ENCODE data around the gene LYZ. TPM values are rescaled to one million over a fixed set of nuclear protein-coding genes. Genes with fewer than 3 reads are reported as not detected.
A peak's percentile ranks its signal among the peaks of the same experiment; 100 is the strongest.

Gene LYZ
- total RNA-seq, 1 donor from 2014 or later, result 0.34 TPM

DNA sequence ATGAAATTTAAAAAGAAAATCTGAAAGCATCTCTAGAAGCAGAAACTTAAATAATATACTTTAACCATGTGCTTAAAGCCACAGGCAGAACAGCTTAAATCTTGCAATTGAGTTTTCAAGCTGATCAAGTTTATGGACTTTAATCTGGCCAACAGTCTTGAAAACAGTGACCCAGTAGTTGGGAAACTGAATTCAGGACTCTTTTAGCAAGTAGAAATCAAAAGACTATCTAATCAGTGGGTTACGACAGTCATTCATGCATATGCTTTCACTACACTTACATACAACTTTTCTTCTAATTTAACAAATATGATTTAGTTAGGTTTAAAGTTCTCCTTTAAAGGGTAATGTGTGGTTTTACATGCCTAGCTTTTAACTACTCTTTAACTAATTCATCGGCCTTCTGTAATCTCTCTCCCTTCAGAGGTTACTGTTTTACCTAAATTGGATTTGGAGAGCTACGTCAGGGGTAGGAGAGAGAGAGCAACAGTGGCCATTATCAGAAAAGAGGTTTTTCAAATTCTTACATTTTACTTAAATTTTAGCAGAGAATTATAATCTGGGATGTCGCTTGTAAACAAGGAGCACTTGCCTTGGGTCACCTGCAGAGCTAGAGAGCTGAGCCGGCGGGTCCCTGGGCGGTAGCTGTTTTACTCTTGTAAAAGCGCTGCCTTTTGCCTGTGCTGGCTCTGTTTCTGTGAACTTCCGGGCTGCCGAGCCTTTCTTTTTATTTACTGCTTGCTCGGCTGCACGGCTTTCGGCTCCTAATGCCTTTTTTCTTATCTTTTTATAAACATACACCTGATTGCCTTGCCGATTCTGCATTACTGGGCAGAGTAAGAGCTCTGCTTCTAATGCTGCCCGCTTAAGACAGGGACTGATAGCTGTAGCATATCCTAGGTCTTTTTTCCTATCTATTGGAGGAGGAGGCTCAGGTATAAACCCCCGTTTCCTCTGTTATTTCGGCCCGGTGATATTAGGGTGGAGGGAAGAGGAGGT is 17.4 kb upstream of the LYZ start:
- Mint-ChIP-seq H3K9me3 (no peaks in the 10 kb centered on the region), H3K27me3 (ENCODE audit: low read depth) (peaks cover 12% of the 10 kb centered on the region), H3K4me1 (peaks cover 13% of the 10 kb centered on the region), H3K4me3 (peak overlapping the region; percentile 70), H3K27ac (peak overlapping the region; percentile 34), H3K36me3 (no peaks in the 10 kb centered on the region)
- peak in 1 of 2 experiments; percentile 25 for DNase-seq (ENCODE audit: low spot score in 2 of 2, unreplicated experiment in 2 of 2)
- TF ChIP-seq CTCF (IDR thresholded peaks at IDR 0.05; ENCODE audit: unreplicated experiment), result no peak

DNA sequence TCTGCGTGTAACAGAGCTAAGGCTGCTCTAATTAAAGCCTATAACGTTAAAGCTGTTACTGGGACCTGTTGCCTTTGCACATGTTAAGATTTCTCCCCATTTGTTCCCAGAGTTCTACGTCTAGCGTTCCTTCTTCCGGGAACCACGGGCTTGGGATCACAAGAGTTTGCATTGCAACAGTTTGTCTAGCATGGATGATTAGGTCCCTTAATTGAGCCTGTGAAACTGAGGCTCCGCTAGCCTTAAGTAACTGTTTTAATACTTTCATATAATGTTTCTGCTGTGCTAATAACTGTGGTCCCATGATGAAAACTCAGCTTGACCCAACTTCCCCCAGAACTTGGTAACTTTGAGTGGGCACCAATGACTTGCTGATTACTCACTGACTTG is 16.7 kb upstream of the LYZ start:
- Mint-ChIP-seq H3K27me3 (ENCODE audit: low read depth) (peaks cover 12% of the 10 kb centered on the region), H3K4me3 (peak overlapping the region; percentile 70), H3K27ac (no peak overlapping the region), H3K9me3 (no peaks in the 10 kb centered on the region), H3K4me1 (peaks cover 13% of the 10 kb centered on the region), H3K36me3 (no peaks in the 10 kb centered on the region)
- no peak for TF ChIP-seq CTCF (IDR thresholded peaks at IDR 0.05; ENCODE audit: unreplicated experiment)
- no peak for DNase-seq (ENCODE audit: low spot score in 2 of 2, unreplicated experiment in 2 of 2)

DNA sequence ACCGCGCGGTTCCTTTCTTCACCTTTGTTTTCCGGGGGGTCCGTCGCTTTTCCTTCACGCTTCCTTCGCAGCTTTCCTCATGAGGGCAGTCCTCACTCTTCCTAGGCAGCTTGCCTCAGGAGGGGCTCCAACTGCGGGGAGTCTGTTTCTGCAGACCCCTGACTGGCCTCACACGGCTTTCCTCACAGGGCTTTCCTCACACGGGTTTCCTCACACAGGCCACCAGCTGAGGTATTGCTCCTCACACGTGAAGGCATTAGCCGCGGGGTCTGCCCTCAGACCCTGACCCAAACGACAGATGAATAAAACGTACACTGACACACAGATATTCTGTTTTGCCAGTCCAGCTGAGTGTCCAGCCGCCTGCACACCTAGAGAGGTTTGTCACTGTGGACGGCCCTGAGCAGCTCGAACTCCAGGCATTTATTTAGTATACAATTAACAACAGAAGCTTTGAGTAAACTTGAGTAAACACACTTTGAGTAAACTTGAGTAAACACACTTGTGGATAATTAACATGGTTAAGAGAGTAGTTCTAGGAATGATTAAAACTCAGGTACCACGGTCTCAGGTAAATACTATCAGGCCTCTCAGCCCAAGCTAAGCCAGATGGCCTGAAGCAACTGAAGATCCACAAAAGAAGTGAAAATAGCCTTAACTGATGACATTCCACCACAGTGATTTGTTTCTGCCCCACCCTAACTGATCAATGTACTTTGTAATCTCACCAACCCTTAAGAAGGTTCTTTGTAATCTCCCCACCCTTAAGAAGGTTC is 16.1 kb upstream of the LYZ start:
- TF ChIP-seq CTCF (IDR thresholded peaks at IDR 0.05; ENCODE audit: unreplicated experiment), result no peak
- Mint-ChIP-seq H3K4me3 (no peak overlapping the region), H3K27me3 (ENCODE audit: low read depth) (peaks cover 12% of the 10 kb centered on the region), H3K9me3 (no peaks in the 10 kb centered on the region), H3K4me1 (peaks cover 13% of the 10 kb centered on the region), H3K27ac (no peak overlapping the region), H3K36me3 (no peaks in the 10 kb centered on the region)
- DNase-seq (ENCODE audit: low spot score in 2 of 2, unreplicated experiment in 2 of 2), result no peak

DNA sequence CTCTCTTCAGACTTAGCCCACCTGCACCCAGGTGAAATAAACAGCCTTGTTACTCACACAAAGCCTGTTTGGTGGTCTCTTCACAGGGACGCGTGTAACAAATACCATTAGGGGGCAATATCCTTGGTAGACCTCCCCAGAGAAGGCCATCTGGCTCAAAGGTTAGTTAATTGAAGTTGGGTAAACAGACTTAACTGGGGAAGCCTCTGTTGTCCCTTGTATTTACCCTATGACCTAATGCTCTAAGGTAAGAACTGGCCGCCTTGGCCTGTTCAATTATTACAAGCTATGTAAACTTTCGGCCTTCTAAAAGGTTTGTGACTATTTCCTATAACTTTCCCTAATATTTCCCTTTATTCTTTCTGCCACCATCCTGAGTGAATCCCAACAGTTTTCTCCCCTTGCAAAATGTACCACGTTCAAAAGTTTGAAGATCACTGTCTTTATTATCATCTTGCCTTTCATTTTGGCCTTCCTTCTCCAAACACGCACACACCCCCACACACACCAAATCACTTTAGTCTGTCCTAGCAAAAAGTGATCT is 15.3 kb upstream of the LYZ start:
- no peak for TF ChIP-seq CTCF (IDR thresholded peaks at IDR 0.05; ENCODE audit: unreplicated experiment)
- no peak for DNase-seq (ENCODE audit: low spot score in 2 of 2, unreplicated experiment in 2 of 2)
- Mint-ChIP-seq H3K27me3 (ENCODE audit: low read depth) (peaks cover 9% of the 10 kb centered on the region), H3K36me3 (no peaks in the 10 kb centered on the region), H3K4me3 (no peak overlapping the region), H3K4me1 (peaks cover 13% of the 10 kb centered on the region), H3K27ac (no peak overlapping the region), H3K9me3 (no peaks in the 10 kb centered on the region)

DNA sequence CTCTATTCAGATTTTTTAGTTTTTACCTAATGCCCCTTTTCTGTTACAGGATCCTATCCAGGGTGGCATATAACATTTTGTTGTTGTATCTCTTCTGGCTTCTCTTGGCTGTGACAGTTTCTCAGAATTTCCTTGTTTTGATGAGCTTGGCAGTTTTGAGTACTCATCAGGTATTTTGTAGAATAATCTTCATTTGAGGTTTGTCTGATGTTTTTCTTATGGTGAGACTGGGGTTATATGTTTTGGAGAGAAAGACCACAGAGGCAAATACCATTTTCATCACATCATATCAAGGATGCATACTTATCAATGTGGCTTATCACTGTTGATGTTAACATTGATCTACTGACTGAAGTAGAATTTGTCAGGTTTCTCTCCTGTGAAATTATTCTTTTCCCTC is 14.0 kb upstream of the LYZ start:
- no peaks in the 10 kb centered on the region for H3K9me3 Mint-ChIP-seq
- no peak for TF ChIP-seq CTCF (IDR thresholded peaks at IDR 0.05; ENCODE audit: unreplicated experiment)
- DNase-seq (ENCODE audit: low spot score in 2 of 2, unreplicated experiment in 2 of 2), result no peak
- no peak overlapping the region for H3K4me3 Mint-ChIP-seq
- H3K27ac Mint-ChIP-seq, result no peak overlapping the region
- no peaks in the 10 kb centered on the region for H3K36me3 Mint-ChIP-seq
- peaks cover 13% of the 10 kb centered on the region for H3K4me1 Mint-ChIP-seq
- peaks cover 5% of the 10 kb centered on the region for H3K27me3 Mint-ChIP-seq (ENCODE audit: low read depth)

Measured in mesothelial cell of epicardium (in vitro differentiated cells).